Rectal smooth muscle tissue (tissue), 1 donor: Measurements from ENCODE around the gene CTNNA3.

Experiments
- H3K27ac ChIP-seq: one replicate; pipeline ENCODE4 v1.7.0; 2013; ENCODE audit warnings: low read depth, low read length, inconsistent platforms
- H3K27me3 ChIP-seq: one replicate; pipeline ENCODE4 v1.7.0; 2013; ENCODE audit warnings: low read length; ENCODE audit not compliant: control insufficient read depth, insufficient read depth
- H3K36me3 ChIP-seq: one replicate; pipeline ENCODE4 v1.7.0; 2013; ENCODE audit warnings: low read length; ENCODE audit not compliant: control insufficient read depth, insufficient read depth
- H3K4me1 ChIP-seq: one replicate; pipeline ENCODE4 v1.7.0; 2013; ENCODE audit warnings: low read length; ENCODE audit not compliant: control insufficient read depth, insufficient read depth
- H3K4me3 ChIP-seq: one replicate; pipeline ENCODE4 v1.7.0; 2013; ENCODE audit warnings: low read length
- H3K9ac ChIP-seq: one replicate; pipeline ENCODE4 v1.7.0; 2013; ENCODE audit warnings: low read length

CTNNA3 gene

DNA sequence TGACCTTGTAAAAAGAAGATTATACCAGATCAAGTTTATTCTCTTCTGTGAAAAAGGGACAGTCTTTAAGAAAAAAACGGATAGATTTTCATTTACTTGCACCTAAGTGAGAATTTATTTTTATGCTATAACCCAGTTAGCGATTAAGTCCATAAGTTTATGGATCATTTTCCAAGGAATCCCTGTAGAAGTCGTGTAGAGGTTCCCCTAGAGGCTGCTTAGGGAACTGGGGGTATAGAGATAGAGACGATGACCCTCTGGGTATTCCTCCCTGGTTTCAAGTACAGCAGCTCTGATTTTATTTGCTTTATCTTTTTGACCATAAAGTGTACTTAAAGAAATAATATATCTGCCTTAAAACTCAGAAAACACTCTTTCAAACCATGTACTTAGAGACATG lies 1418.5 kb downstream of the CTNNA3 start:
- Histone ChIP-seq H3K4me3 (no peak overlapping the region), H3K36me3 (no peaks in the 10 kb centered on the region), H3K9ac (no peak overlapping the region), H3K27ac (no peak overlapping the region), H3K4me1 (no peaks in the 10 kb centered on the region), H3K27me3 (no peaks in the 10 kb centered on the region)

DNA sequence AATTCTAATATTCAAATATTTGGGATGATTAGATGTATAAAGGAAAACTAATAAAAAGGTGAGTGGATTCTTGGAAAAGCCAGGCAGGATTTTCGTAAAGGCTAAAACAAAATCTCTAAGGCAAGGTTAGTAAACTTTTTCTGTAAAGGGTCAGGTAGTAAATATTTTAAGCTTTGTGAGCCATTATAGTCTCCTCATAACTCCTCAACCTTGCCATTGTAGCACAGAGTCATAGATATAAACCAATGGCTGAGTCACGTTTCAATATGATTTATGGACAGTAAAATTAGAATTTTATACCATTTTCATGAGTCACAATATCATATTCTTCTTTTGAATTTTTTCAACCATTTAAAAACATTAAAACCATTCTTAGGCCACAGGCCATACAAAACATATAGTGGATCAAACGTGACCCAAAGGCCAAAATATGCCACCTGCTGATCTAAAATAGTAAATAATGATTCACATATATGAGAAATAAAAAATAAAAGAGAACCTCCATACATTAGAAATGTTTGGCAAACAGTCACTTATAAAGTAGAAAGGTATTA lies 1422.0 kb downstream of the CTNNA3 start:
- H3K27me3 ChIP-seq, result no peaks in the 10 kb centered on the region
- H3K4me3 ChIP-seq, result no peak overlapping the region
- H3K4me1 ChIP-seq, result no peaks in the 10 kb centered on the region

GRCh38 chr10:66265398-66265797 lies 1430.6 kb downstream of the CTNNA3 start:
- H3K27me3 ChIP-seq, result no peaks in the 10 kb centered on the region
- H3K4me1 ChIP-seq, result no peaks in the 10 kb centered on the region
- no peak overlapping the region for H3K4me3 ChIP-seq
- no peaks in the 10 kb centered on the region for H3K36me3 ChIP-seq
- H3K27ac ChIP-seq, result no peak overlapping the region
- H3K9ac ChIP-seq, result no peak overlapping the region

More for the DNA sequence above, 1422.0 kb downstream of the CTNNA3 start:
- Histone ChIP-seq H3K9ac (no peak overlapping the region), H3K36me3 (no peaks in the 10 kb centered on the region), H3K27ac (no peak overlapping the region)

GRCh38 chr10:66259836-66260235 lies 1436.2 kb downstream of the CTNNA3 start:
- no peaks in the 10 kb centered on the region for H3K27me3 ChIP-seq

DNA sequence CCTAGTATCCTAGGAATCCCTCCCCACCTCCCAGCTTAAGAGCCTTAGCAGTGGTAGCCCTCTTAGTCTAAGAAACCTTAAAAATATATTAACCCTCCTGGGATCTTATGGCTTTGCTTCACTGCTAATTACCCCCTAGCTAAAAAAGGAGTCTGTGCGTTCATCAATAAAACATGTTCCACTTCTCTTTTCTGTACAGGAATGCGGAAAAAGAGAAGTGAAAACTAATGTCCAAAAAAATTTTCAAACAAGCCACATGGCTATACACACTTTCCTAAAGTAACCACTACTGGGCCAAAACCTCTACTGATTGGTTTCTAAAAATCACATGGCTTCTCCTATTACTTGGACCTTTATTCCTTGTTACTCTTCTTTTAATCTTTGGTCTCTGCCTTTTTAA lies 1437.3 kb downstream of the CTNNA3 start:
- Histone ChIP-seq H3K27me3 (no peaks in the 10 kb centered on the region), H3K36me3 (no peaks in the 10 kb centered on the region), H3K4me1 (no peaks in the 10 kb centered on the region), H3K9ac (no peak overlapping the region), H3K27ac (no peak overlapping the region), H3K4me3 (no peak overlapping the region)

More at GRCh38 chr10:66259836-66260235, 1436.2 kb downstream of the CTNNA3 start:
- H3K36me3 ChIP-seq, result no peaks in the 10 kb centered on the region
- no peaks in the 10 kb centered on the region for H3K4me1 ChIP-seq
- no peak overlapping the region for H3K9ac ChIP-seq
- H3K27ac ChIP-seq, result no peak overlapping the region
- no peak overlapping the region for H3K4me3 ChIP-seq

GRCh38 chr10:66257801-66258200 lies 1438.2 kb downstream of the CTNNA3 start:
- H3K27ac ChIP-seq, result no peak overlapping the region
- no peak overlapping the region for H3K4me3 ChIP-seq
- H3K27me3 ChIP-seq, result no peaks in the 10 kb centered on the region
- no peak overlapping the region for H3K9ac ChIP-seq
- H3K4me1 ChIP-seq, result no peaks in the 10 kb centered on the region
- H3K36me3 ChIP-seq, result no peaks in the 10 kb centered on the region

GRCh38 chr10:66252986-66253385 lies 1443.0 kb downstream of the CTNNA3 start:
- no peak overlapping the region for H3K4me3 ChIP-seq
- H3K9ac ChIP-seq, result no peak overlapping the region
- no peak overlapping the region for H3K27ac ChIP-seq
- no peaks in the 10 kb centered on the region for H3K4me1 ChIP-seq
- H3K27me3 ChIP-seq, result no peaks in the 10 kb centered on the region
- no peaks in the 10 kb centered on the region for H3K36me3 ChIP-seq

- H3K4me1 ChIP-seq, result no peaks in the 10 kb centered on the region
- H3K27me3 ChIP-seq, result no peaks in the 10 kb centered on the region
- H3K4me3 ChIP-seq, result no peak overlapping the region
- no peak overlapping the region for H3K9ac ChIP-seq
- H3K36me3 ChIP-seq, result no peaks in the 10 kb centered on the region
- no peak overlapping the region for H3K27ac ChIP-seq
These were observed 1449.8 kb downstream of the CTNNA3 start for GRCh38 chr10:66246177-66246576.

DNA sequence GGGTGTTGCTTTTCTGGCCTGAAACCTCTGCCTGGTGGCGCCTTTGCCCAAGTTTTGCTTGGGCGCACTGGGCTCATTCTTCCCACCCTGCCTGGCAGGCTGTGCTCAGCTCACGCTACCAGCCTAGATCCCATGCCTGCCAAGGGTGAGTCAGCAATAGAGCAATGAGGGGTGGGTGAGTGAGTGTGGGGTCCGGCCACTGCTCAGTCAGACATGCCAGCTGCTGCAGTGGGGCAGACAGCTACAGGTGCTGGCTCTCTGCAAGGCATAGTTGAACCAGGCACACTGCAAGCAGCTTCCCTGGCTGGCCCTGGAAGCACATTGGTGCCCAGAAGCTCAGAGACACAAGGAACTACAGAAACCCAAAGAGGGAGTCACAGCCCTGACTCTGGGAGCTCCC lies 1451.0 kb downstream of the CTNNA3 start:
- Histone ChIP-seq H3K4me1 (no peaks in the 10 kb centered on the region), H3K36me3 (no peaks in the 10 kb centered on the region), H3K9ac (no peak overlapping the region), H3K27me3 (no peaks in the 10 kb centered on the region), H3K4me3 (no peak overlapping the region), H3K27ac (no peak overlapping the region)

GRCh38 chr10:66242885-66243284 lies 1453.1 kb downstream of the CTNNA3 start:
- Histone ChIP-seq H3K36me3 (no peaks in the 10 kb centered on the region), H3K4me3 (no peak overlapping the region), H3K9ac (no peak overlapping the region), H3K4me1 (no peaks in the 10 kb centered on the region), H3K27me3 (no peaks in the 10 kb centered on the region), H3K27ac (no peak overlapping the region)

DNA sequence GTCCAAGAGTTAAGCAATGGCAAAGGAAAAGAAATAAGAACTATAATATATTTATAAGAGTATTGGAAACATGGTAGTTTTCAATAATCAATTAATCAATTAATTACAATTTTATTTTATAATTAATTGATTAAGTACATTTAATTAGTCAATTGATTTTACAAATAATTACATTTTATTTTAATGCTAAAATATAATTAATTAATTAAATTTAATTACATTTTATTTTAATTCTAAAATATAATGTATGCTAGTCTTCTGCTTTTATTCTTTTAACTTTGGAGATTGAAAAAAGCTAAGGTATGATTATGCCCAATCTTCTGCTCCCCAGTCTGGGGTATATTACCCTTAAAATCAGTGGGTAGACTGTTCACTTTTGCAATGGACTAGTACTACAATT lies 1456.9 kb downstream of the CTNNA3 start:
- H3K36me3 ChIP-seq, result no peaks in the 10 kb centered on the region
- H3K9ac ChIP-seq, result no peak overlapping the region
- no peak overlapping the region for H3K27ac ChIP-seq
- H3K4me1 ChIP-seq, result no peaks in the 10 kb centered on the region
- no peak overlapping the region for H3K4me3 ChIP-seq
- no peaks in the 10 kb centered on the region for H3K27me3 ChIP-seq

- no peaks in the 10 kb centered on the region for H3K27me3 ChIP-seq
These were observed 1457.7 kb downstream of the CTNNA3 start for GRCh38 chr10:66238343-66238742.

DNA sequence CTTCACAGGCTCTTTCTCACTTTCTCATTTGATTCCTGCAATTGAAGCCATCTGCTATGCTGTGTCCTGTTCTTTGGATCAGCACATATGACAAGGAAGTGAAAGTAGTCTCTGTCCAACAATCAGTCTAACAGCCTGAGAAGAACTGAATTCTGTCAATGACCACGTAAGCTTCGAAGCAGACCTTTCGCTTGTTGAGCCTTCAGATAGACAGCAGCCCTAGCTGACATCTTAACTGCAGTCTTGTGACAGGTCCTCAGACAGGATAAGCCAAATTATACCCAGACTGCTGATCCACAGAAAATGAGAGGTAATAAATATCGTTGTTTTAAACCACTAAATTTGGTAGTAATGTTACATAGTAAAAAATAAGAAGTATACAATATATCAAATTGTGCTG lies 1461.1 kb downstream of the CTNNA3 start:
- H3K4me1 ChIP-seq, result no peaks in the 10 kb centered on the region
- no peak overlapping the region for H3K9ac ChIP-seq
- no peaks in the 10 kb centered on the region for H3K27me3 ChIP-seq
- H3K36me3 ChIP-seq, result no peaks in the 10 kb centered on the region
- H3K27ac ChIP-seq, result no peak overlapping the region
- H3K4me3 ChIP-seq, result no peak overlapping the region

More at GRCh38 chr10:66238343-66238742, 1457.7 kb downstream of the CTNNA3 start:
- H3K9ac ChIP-seq, result no peak overlapping the region
- no peaks in the 10 kb centered on the region for H3K4me1 ChIP-seq
- H3K27ac ChIP-seq, result no peak overlapping the region
- no peaks in the 10 kb centered on the region for H3K36me3 ChIP-seq
- no peak overlapping the region for H3K4me3 ChIP-seq
